Right lobe of liver (tissue), 6 donors: ENCODE results near the gene LDHB. TPM values are rescaled to one million over a fixed set of nuclear protein-coding genes. Genes with fewer than 3 reads are reported as not detected.
A peak's percentile ranks its signal among the peaks of the same experiment; 100 is the strongest.

ENCODE experiments used
- ATAC-seq, 4 donors: fragments of 200-7000 bp; cut with Tn5 transposase; one replicate each; pipeline ENCODE4 v1.9.1; 2020; ENCODE audit warnings: mild to moderate bottlenecking in 4 of 4, moderate library complexity in 4 of 4
- DNase-seq, 3 donors: peaks; one replicate each; pipeline ENCODE4 v3.0.0-alpha.2; 2020
- H3K27ac ChIP-seq, 3 donors: fragments of 200-600 bp; one replicate each; pipeline ENCODE4 v1.8.0; 2022
- H3K27me3 ChIP-seq, 2 donors: fragments of 200-600 bp; one replicate each; pipeline ENCODE4 v1.8.0; 2022
- H3K36me3 ChIP-seq, 4 donors: fragments of 200-600 bp; sonication (generic) in 1 of 4; one replicate each; pipeline versions ENCODE4 v1.5.1 to v1.8.0; 2017 to 2022; ENCODE audit warnings: control low read depth in 1 of 4
- H3K4me1 ChIP-seq, 4 donors: fragments of 200-600 bp; sonication (generic) in 1 of 4; one replicate each; pipeline versions ENCODE4 v1.5.1 to v1.8.0; 2017 to 2022; ENCODE audit warnings: control low read depth in 1 of 4
- H3K4me3 ChIP-seq, 3 donors: fragments of 200-600 bp; one replicate each; pipeline ENCODE4 v1.8.0; 2022
- H3K9me3 ChIP-seq, 4 donors: fragments of 200-600 bp; sonication (generic) in 1 of 4; one replicate each; pipeline versions ENCODE4 v1.5.1 to v1.8.0; 2017 to 2022; ENCODE audit warnings: control low read depth in 1 of 4
- CTCF ChIP-seq, 4 donors: fragments of 200-600 bp in 3 of 4; fragments of 450-650 bp in 1 of 4; IDR thresholded peaks; one replicate each; pipeline versions ENCODE4 v1.5.1 to v1.8.0; 2016 to 2022; ENCODE audit warnings: antibody characterized with exemption in 4 of 4, mild to moderate bottlenecking in 2 of 4
- POLR2A ChIP-seq: fragments of 450-650 bp; IDR thresholded peaks from one replicate; pipeline ENCODE4 v1.6.1; 2017; ENCODE audit warnings: antibody characterized with exemption, mild to moderate bottlenecking
- WGBS: methylation state at CpG from one replicate; pipeline ENCODE4 v1.1.6; 2018; ENCODE audit warnings: low coverage, low lambda C conversion rate; ENCODE audit not compliant: insufficient coverage; ENCODE audit errors: missing lambda C conversion rate; 5-methylcytosine and 5-hydroxymethylcytosine counted together
- intact Hi-C, 2 donors: fragments of 100-400 bp; cut with DNase I; formaldehyde crosslinking; loops; one replicate each; pipeline versions ENCODE4 v1.11.2 to v1.14.1; 2022
- total RNA-seq, 6 experiments: library from RNA; depleted of rRNA in 2 of 6; stranded (reverse); fragments of >200 nt in 2 of 6; fragmentation: NEBNext Ultra II Directional in 3 of 6; extraction: Animal tissue kit (Norgen Biotek cat#: 25700) in 3 of 6; gene quantifications; one replicate each; pipeline versions ENCODE4 v1.1.0 to v1.2.4, GENCODE V29; 2016 to 2023
- donor health status: DM: no; HTN: yes; CAD: no.
- donor health status: DM: no; HTN: no; CAD: no.
- donor health status: DM: no; HTN: no; CAD: no.
- donor health status: DM: no; HTN: yes; CAD: no.
- donor health status: DM: no; HTN: yes; CAD: no.

The LDHB gene
- total RNA-seq, 6 experiments from 2014 or later: 12.4 to 28.1 (median 17.8) TPM

- Histone ChIP-seq H3K4me1 (peaks cover 0 to 24% (median 5%) of the 10 kb centered on the region in 4 donors), H3K27ac (peak within 1 kb of the TSS; percentile 73 to 97 (median 93)), H3K9me3 (no peaks in the 10 kb centered on the region), H3K36me3 (no peaks in the 10 kb centered on the region), H3K27me3 (no peaks in the 10 kb centered on the region), H3K4me3 (peak within 1 kb of the TSS; percentile 31 to 67 (median 55))
- 9% methylated on average over 7 of the region's 7 CpGs for WGBS
- ATAC-seq (peak; percentile 84 to 94 (median 90)), DNase-seq (peak in 1 of 3 donors; percentile 69)
- intact Hi-C loops: no loop called here
- TF ChIP-seq CTCF (IDR thresholded peaks at IDR 0.05) (no peak), POLR2A (peak; percentile 77)
Measured at GRCh38 chr12:21604245-21605101, 53.2 kb downstream of the LDHB start, which contains the start of gene GYS2. Gene GYS2 (minus strand): TSS chr12:21604847. CDS start chr12:21604592, 255 bp downstream.

- no peaks in the 10 kb centered on the region for H3K9me3 ChIP-seq
- peak overlapping the region; percentile 73 to 97 (median 93) for H3K27ac ChIP-seq
- DNase-seq: no peak
- peak overlapping the region; percentile 31 to 67 (median 55) for H3K4me3 ChIP-seq
- H3K36me3 ChIP-seq: no peaks in the 10 kb centered on the region
- intact Hi-C loops: no loop called here
- TF ChIP-seq POLR2A: no peak
- TF ChIP-seq CTCF (IDR thresholded peaks at IDR 0.05): no peak
- 33% methylated on average over 2 of the region's 2 CpGs for WGBS
- peak; percentile 2 to 38 (median 26) for ATAC-seq
- H3K27me3 ChIP-seq: no peaks in the 10 kb centered on the region
- H3K4me1 ChIP-seq: peaks cover 0 to 34% (median 8%) of the 10 kb centered on the region in 4 donors
Measured at GRCh38 chr12:21602774-21603173, 54.9 kb downstream of the LDHB start.

GRCh38 chr12:21600196-21600595, 57.4 kb downstream of the LDHB start:
- Histone ChIP-seq H3K27me3 (no peaks in the 10 kb centered on the region), H3K4me3 (no peak overlapping the region), H3K4me1 (peaks cover 0 to 43% (median 6%) of the 10 kb centered on the region in 4 donors), H3K36me3 (no peaks in the 10 kb centered on the region), H3K9me3 (no peaks in the 10 kb centered on the region), H3K27ac (peak overlapping the region in 2 of 3 donors; percentile 93 to 97)
- 22% methylated on average over 5 of the region's 5 CpGs for WGBS
- DNase-seq (no peak), ATAC-seq (no peak)
- intact Hi-C loops: no loop called here
- TF ChIP-seq POLR2A (no peak), CTCF (IDR thresholded peaks at IDR 0.05) (no peak)

- 61% methylated on average over 2 of the region's 3 CpGs for WGBS
- intact Hi-C loops: no loop called here
- Histone ChIP-seq H3K27me3 (no peaks in the 10 kb centered on the region), H3K4me3 (peak overlapping the region in 2 of 3 donors; percentile 9 to 16), H3K36me3 (no peaks in the 10 kb centered on the region), H3K4me1 (peaks cover 0 to 39% (median 5%) of the 10 kb centered on the region in 4 donors), H3K27ac (peak overlapping the region in 2 of 3 donors; percentile 93 to 97), H3K9me3 (no peaks in the 10 kb centered on the region)
- no peak for TF ChIP-seq CTCF (IDR thresholded peaks at IDR 0.05)
- TF ChIP-seq POLR2A: no peak
- DNase-seq (no peak), ATAC-seq (peak; percentile 11 to 31 (median 24))
Measured at GRCh38 chr12:21599143-21599999, 58.3 kb downstream of the LDHB start.
